Endodermal cell (in vitro differentiated cells): ENCODE data around the gene SLC46A1. TPM values are rescaled to one million over a fixed set of nuclear protein-coding genes. Genes with fewer than 3 reads are reported as not detected.
A peak's percentile ranks its signal among the peaks of the same experiment; 100 is the strongest.

Experiments
- DNase-seq: peaks from one replicate; pipeline ENCODE4 v3.0.0-alpha.2; 2017
- H3K27ac ChIP-seq: 2 replicates; pipeline ENCODE4 v1.5.1; 2013; ENCODE audit warnings: mild to moderate bottlenecking, low read depth, low read length, moderate library complexity
- H3K27me3 ChIP-seq: 2 replicates; pipeline ENCODE4 v1.6.1; 2013; ENCODE audit warnings: mild to moderate bottlenecking, low read length, moderate library complexity; ENCODE audit not compliant: insufficient read depth, control insufficient read depth, poor library complexity, severe bottlenecking
- H3K36me3 ChIP-seq: 2 replicates; pipeline ENCODE4 v1.7.0; 2013; ENCODE audit warnings: mild to moderate bottlenecking, low read length, moderate library complexity; ENCODE audit not compliant: control insufficient read depth, insufficient read depth
- H3K4me1 ChIP-seq: one replicate; pipeline ENCODE4 v1.7.0; 2013; ENCODE audit warnings: low read length; ENCODE audit not compliant: control insufficient read depth, insufficient read depth
- H3K4me3 ChIP-seq: 2 replicates; pipeline ENCODE4 v1.5.1; 2013; ENCODE audit warnings: mild to moderate bottlenecking, low read length, moderate library complexity
- H3K9ac ChIP-seq: 2 replicates; pipeline ENCODE4 v1.6.1; 2013; ENCODE audit warnings: mild to moderate bottlenecking, low read length, moderate library complexity; ENCODE audit not compliant: poor library complexity, severe bottlenecking; ENCODE audit errors: extremely low read depth
- H3K9me3 ChIP-seq: 2 replicates; pipeline ENCODE4 v1.6.1; 2013; ENCODE audit warnings: mild to moderate bottlenecking, low read length, moderate library complexity; ENCODE audit not compliant: control insufficient read depth
- H3K27ac Mint-ChIP-seq: 2 replicates; pipeline ENCODE4 v1.8.0; 2020; ENCODE audit warnings: mixed read lengths
- H3K27me3 Mint-ChIP-seq: 2 replicates; pipeline ENCODE4 v1.8.0; 2021; ENCODE audit warnings: mild to moderate bottlenecking, mixed read lengths; ENCODE audit not compliant: insufficient read depth
- H3K36me3 Mint-ChIP-seq: 2 replicates; pipeline ENCODE4 v1.8.0; 2020; ENCODE audit warnings: low read depth, mixed read lengths
- H3K4me1 Mint-ChIP-seq: 2 replicates; pipeline ENCODE4 v1.8.0; 2020; ENCODE audit warnings: mixed read lengths
- H3K4me3 Mint-ChIP-seq: 2 replicates; pipeline ENCODE4 v1.8.0; 2020; ENCODE audit warnings: mild to moderate bottlenecking, moderate library complexity, mixed read lengths
- H3K9me3 Mint-ChIP-seq: 2 replicates; pipeline ENCODE4 v1.8.0; 2020; ENCODE audit warnings: mild to moderate bottlenecking, mixed read lengths
- WGBS, 2 experiments: methylation state at CpG; one replicate each; pipeline versions ENCODE4 v1.1.5 to v1.1.7; 2013; ENCODE audit warnings: missing lambda C conversion rate in 2 of 2, mixed read lengths in 1 of 2; ENCODE audit not compliant: insufficient coverage in 1 of 2, insufficient read length in 1 of 2; 5-methylcytosine and 5-hydroxymethylcytosine counted together
- total RNA-seq, 2 donors: library from RNA; stranded (reverse); fragmentation: NEBNext Ultra II Directional in 1 of 2; extraction: Animal tissue kit (Norgen Biotek cat#: 25700) in 1 of 2; gene quantifications; 2 replicates in 1 of 2; 3 replicates in 1 of 2; pipeline ENCODE4 v1.2.1, GENCODE V29; 2021
- TF ChIP-seq, protein P1 (sequence below): fragments of 200-600 bp; sonication (generic); conservative IDR thresholded peaks from 2 replicates; pipeline ENCODE4 v1.5.0; 2021; ENCODE audit warnings: antibody characterized with exemption, mild to moderate bottlenecking

The SLC46A1 gene
- total RNA-seq, 2 donors from 2014 or later = 6.9 to 10.9 TPM

DNA sequence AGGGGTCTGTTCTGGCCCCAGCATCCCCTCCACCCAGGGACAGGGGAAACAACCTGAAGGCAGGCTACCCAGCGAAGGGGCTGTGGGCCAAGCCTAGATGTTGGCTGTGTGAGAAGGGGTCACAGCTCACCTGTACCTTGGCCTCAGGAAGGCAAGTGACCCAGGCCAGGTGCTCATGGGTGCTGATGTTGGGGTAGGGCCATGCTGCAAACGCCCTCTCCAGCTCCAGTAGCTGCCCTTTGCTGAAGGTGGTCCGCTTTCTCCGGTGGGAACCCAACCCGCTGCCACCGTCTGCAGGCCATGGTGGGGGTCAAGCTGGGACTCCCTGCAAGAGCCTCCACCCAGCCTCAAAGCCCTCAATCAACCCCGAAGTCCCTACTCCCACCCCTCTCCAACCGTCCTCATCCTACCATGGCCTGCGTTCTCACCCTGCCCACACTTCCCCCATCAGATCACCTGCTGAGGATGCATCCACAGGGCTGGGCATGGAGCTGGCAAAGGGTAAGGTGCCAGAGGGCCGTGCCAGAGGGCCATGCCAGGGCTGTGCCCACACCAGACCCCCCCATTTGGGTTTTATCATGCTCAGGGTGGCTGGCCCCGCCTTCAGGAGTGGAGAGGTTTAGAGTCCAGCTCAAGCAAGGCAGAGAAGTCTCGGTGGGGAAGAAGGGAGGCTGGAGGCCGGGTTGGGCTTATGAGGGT, 41.2 kb downstream of the SLC46A1 start, which contains the start of gene SEBOX:
Gene SEBOX, minus strand, starts transcription at position 535 of the 699 bp plus-strand sequence. Its CDS starts 48 bp downstream, at position 487.
- WGBS, 2 experiments = 93 to 94% methylated on average over 3 to 13 of the region's 13 CpGs
- no peak within 1 kb of the TSS for H3K27ac Mint-ChIP-seq
- H3K27me3 Mint-ChIP-seq = peaks cover 7% of the 10 kb centered on the region
- H3K36me3 Mint-ChIP-seq = peaks cover 30% of the 10 kb centered on the region
- no peak for DNase-seq
- peaks cover 7% of the 10 kb centered on the region for H3K4me1 Mint-ChIP-seq
- Histone ChIP-seq H3K9ac (no peak within 1 kb of the TSS), H3K4me1 (peaks cover 3% of the 10 kb centered on the region), H3K9me3 (no peaks in the 10 kb centered on the region), H3K4me3 (no peak within 1 kb of the TSS), H3K36me3 (peaks cover 24% of the 10 kb centered on the region), H3K27ac (no peak within 1 kb of the TSS), H3K27me3 (peaks cover 40% of the 10 kb centered on the region)
- H3K9me3 Mint-ChIP-seq = no peaks in the 10 kb centered on the region
- no peak within 1 kb of the TSS for H3K4me3 Mint-ChIP-seq
- TF ChIP-seq, protein P1, sequence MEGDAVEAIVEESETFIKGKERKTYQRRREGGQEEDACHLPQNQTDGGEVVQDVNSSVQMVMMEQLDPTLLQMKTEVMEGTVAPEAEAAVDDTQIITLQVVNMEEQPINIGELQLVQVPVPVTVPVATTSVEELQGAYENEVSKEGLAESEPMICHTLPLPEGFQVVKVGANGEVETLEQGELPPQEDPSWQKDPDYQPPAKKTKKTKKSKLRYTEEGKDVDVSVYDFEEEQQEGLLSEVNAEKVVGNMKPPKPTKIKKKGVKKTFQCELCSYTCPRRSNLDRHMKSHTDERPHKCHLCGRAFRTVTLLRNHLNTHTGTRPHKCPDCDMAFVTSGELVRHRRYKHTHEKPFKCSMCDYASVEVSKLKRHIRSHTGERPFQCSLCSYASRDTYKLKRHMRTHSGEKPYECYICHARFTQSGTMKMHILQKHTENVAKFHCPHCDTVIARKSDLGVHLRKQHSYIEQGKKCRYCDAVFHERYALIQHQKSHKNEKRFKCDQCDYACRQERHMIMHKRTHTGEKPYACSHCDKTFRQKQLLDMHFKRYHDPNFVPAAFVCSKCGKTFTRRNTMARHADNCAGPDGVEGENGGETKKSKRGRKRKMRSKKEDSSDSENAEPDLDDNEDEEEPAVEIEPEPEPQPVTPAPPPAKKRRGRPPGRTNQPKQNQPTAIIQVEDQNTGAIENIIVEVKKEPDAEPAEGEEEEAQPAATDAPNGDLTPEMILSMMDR = no peak

DNA sequence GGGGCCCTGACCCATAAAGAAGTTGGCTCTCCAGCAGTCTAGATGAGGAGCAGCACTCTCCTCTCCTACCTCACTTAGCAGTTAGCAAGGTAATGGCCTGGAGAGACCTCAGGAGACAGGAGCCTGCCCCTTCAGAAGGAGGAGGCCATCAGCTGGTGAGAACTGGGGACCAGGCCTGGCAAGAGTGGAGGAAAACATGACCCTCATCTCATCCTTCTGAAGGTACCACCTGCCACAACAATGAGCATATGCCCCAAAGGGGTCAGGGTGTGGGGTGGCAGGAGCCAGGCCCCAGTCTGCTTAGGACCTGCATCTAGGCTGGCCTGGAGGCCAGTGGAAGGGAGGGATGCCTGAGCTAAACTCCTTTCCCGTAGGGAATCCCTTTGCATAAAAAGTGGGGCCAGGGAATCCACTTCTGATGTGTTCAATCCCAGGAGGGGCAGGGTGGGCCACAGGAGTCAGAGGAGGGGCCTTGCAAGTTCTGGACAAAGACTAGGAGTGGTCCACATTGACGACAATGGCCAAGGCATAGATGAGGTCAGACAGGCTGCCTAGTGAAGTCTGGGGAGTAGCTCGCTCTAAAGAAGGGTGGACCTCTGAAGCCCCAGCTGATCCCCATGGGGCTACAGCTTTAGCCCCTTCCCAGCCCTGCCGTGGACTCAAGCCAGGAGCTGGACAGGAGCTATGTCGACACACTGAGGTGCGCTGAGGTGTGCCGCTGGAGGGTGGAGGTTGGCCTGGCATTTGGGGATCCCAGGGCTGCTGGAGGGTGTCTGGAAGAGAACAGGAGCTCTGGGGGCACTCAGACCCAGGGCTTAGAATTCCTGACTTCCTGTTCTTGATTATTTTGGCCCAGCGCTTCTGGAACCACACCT, 42.0 kb downstream of the SLC46A1 start:
- Histone ChIP-seq H3K9me3 (no peaks in the 10 kb centered on the region), H3K4me1 (no peaks in the 10 kb centered on the region), H3K27me3 (peaks cover 40% of the 10 kb centered on the region), H3K36me3 (peaks cover 30% of the 10 kb centered on the region), H3K9ac (no peak overlapping the region), H3K27ac (no peak overlapping the region), H3K4me3 (no peak overlapping the region)
- Mint-ChIP-seq H3K27ac (no peak overlapping the region), H3K27me3 (peaks cover 7% of the 10 kb centered on the region), H3K4me1 (peaks cover 4% of the 10 kb centered on the region), H3K9me3 (no peaks in the 10 kb centered on the region), H3K4me3 (no peak overlapping the region), H3K36me3 (peaks cover 34% of the 10 kb centered on the region)
- WGBS, 2 experiments = 94 to 95% methylated on average over 7 to 8 of the region's 8 CpGs
- DNase-seq = no peak
- TF ChIP-seq, protein P1 = no peak

DNA sequence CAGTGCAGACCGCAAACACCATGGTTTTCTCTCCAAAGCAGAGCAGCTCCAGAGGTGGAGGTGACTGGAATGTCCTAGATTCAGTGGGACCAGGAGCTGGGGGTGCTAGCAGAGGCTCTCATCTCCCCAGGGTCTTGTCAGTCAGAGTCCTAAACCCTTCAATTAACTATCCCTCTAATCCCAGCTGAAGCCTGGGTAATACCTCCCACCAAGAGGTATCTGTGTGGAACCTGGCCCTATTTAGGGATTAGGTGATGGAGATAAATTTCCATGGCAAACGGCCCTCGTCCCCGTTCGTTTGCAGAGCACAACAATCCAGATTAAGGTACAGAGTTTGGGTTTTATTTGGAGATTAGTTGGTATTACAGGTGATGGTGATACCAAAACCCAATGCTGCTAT, 42.8 kb downstream of the SLC46A1 start:
- 68 to 90% methylated on average over 5 of the region's 5 CpGs for WGBS, 2 experiments

More for the DNA sequence above, 42.8 kb downstream of the SLC46A1 start:
- Histone ChIP-seq H3K27me3 (peaks cover 40% of the 10 kb centered on the region), H3K4me1 (peaks cover 3% of the 10 kb centered on the region), H3K36me3 (peaks cover 33% of the 10 kb centered on the region), H3K9me3 (no peaks in the 10 kb centered on the region), H3K9ac (no peak overlapping the region), H3K4me3 (no peak overlapping the region), H3K27ac (no peak overlapping the region)
- Mint-ChIP-seq H3K4me3 (no peak overlapping the region), H3K27ac (no peak overlapping the region), H3K27me3 (peaks cover 5% of the 10 kb centered on the region), H3K9me3 (no peaks in the 10 kb centered on the region), H3K4me1 (peaks cover 6% of the 10 kb centered on the region), H3K36me3 (peaks cover 37% of the 10 kb centered on the region)
- TF ChIP-seq, protein P1 = no peak
- DNase-seq = peak; percentile 36
